HFFc6 (cell line): ENCODE measurements around the gene KMT5C. TPM values are rescaled to one million over a fixed set of nuclear protein-coding genes. Genes with fewer than 3 reads are reported as not detected.

Experiments
- DNase-seq: peaks from one replicate; pipeline ENCODE4 v3.0.0-alpha.2; 2018
- H3K27ac Mint-ChIP-seq: 2 replicates; pipeline ENCODE4 v1.8.0; 2020; ENCODE audit warnings: mild to moderate bottlenecking, mixed read lengths
- H3K27me3 Mint-ChIP-seq: 2 replicates; pipeline ENCODE4 v1.8.0; 2021; ENCODE audit warnings: mild to moderate bottlenecking, moderate library complexity, mixed read lengths; ENCODE audit not compliant: insufficient read depth
- H3K36me3 Mint-ChIP-seq: 2 replicates; pipeline ENCODE4 v1.8.0; 2021; ENCODE audit warnings: low read depth, mixed read lengths
- H3K4me1 Mint-ChIP-seq: 2 replicates; pipeline ENCODE4 v1.8.0; 2020; ENCODE audit warnings: low read depth, mixed read lengths
- H3K4me3 Mint-ChIP-seq: 2 replicates; pipeline ENCODE4 v1.8.0; 2020; ENCODE audit warnings: mild to moderate bottlenecking, moderate library complexity, mixed read lengths
- H3K9me3 Mint-ChIP-seq: 2 replicates; pipeline ENCODE4 v1.8.0; 2020; ENCODE audit warnings: mild to moderate bottlenecking, mixed read lengths
- CTCF ChIP-seq: fragments of 200-600 bp; sonication (generic); IDR thresholded peaks from 2 replicates; pipeline ENCODE4 v1.5.0; 2021; ENCODE audit warnings: antibody characterized with exemption, mild to moderate bottlenecking
- total RNA-seq, 6 experiments: library from RNA; stranded (reverse); fragmentation: NEBNext Ultra II Directional; extraction: Animal tissue kit (Norgen Biotek cat#: 25700); gene quantifications; 2 replicates in 1 of 6; 3 replicates in 5 of 6; pipeline ENCODE4 v1.2.3, GENCODE V29; 2021

The KMT5C gene
- total RNA-seq, 6 experiments from 2014 or later, result 3.8 to 6.2 (median 4.4) TPM

GRCh38 chr19:55372316-55373081 lies 32.8 kb downstream of the KMT5C start:
- Mint-ChIP-seq H3K4me1 (peaks cover 28% of the 10 kb centered on the region), H3K27me3 (no peaks in the 10 kb centered on the region; the same call in 1 of the 2 replicates), H3K4me3 (0 out of 2 replicates have a peak overlapping the region, but pooled peaks have one; percentile 26), H3K27ac (peak overlapping the region; percentile 90), H3K9me3 (no peaks in the 10 kb centered on the region), H3K36me3 (peaks cover 4% of the 10 kb centered on the region; the same call in 1 of the 2 replicates)
- TF ChIP-seq CTCF, result no peak
- peak; percentile 63 for DNase-seq

- H3K4me1 Mint-ChIP-seq, result peaks cover 28% of the 10 kb centered on the region
- H3K36me3 Mint-ChIP-seq, result no peaks in the 10 kb centered on the region
- H3K4me3 Mint-ChIP-seq, result peak overlapping the region; percentile 62
- DNase-seq, result no peak
- H3K27ac Mint-ChIP-seq, result peak overlapping the region; percentile 90
- no peaks in the 10 kb centered on the region for H3K9me3 Mint-ChIP-seq
- no peaks in the 10 kb centered on the region for H3K27me3 Mint-ChIP-seq
- TF ChIP-seq CTCF, result no peak
These were observed 33.8 kb downstream of the KMT5C start for GRCh38 chr19:55373306-55373992.

GRCh38 chr19:55373993-55374757 lies 34.5 kb downstream of the KMT5C start:
- H3K4me1 Mint-ChIP-seq, result peaks cover 28% of the 10 kb centered on the region
- no peak for TF ChIP-seq CTCF
- H3K9me3 Mint-ChIP-seq, result no peaks in the 10 kb centered on the region
- no peaks in the 10 kb centered on the region for H3K36me3 Mint-ChIP-seq
- H3K27me3 Mint-ChIP-seq, result no peaks in the 10 kb centered on the region
- peak overlapping the region; percentile 90 for H3K27ac Mint-ChIP-seq
- no peak for DNase-seq
- peak overlapping the region; percentile 62 for H3K4me3 Mint-ChIP-seq

DNA sequence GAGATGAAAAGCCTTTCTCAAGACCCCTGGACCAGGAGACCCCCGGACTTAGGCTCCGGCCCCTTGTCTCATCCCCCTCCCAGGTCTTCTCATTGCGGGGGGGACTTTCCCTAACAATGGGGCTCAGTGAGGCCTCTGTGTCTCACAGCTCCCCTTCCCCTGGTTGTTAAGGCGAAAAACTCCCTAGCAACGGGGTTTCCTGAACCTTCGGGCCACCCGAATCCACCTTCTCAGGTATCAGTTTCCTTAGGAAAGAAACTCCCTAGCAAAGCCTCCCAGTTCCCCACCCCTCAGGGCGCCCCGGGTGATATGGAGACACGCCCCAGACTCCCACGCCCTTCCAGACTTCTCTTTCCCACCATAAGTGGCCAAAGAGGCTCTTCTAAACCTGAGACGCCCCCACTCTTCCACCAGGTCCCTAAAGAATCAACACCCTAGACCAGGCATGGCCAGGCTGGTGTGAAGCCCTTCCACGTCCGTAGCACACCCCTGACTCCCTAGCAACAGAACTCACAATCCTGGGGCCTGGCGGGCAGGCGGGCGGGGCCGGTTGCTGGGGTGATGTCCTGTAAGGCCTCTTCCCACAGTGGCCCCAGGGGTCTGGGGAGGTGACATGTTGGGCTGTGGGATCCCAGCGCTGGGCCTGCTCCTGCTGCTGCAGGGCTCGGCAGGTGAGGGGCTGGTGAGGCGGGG lies 36.7 kb downstream of the KMT5C start, which contains the start of gene TMEM190:
TSS of gene TMEM190 (plus strand) at position 586 of the 693 bp plus-strand sequence. CDS start at position 614, 28 bp downstream.
- no peaks in the 10 kb centered on the region for H3K27me3 Mint-ChIP-seq
- no peaks in the 10 kb centered on the region for H3K36me3 Mint-ChIP-seq
- TF ChIP-seq CTCF, result no peak
- H3K9me3 Mint-ChIP-seq, result no peaks in the 10 kb centered on the region
- H3K4me3 Mint-ChIP-seq, result no peak within 1 kb of the TSS
- peaks cover 18% of the 10 kb centered on the region for H3K4me1 Mint-ChIP-seq
- no peak for DNase-seq
- no peak within 1 kb of the TSS; the same call in 1 of the 2 replicates for H3K27ac Mint-ChIP-seq
